ENCODE results near the gene CSRNP2. TPM values are rescaled to one million over a fixed set of nuclear protein-coding genes. Genes with fewer than 3 reads are reported as not detected.

CSRNP2 gene
- total RNA-seq, 2 experiments from 2014 or later = 13.4 to 13.7 TPM

DNA sequence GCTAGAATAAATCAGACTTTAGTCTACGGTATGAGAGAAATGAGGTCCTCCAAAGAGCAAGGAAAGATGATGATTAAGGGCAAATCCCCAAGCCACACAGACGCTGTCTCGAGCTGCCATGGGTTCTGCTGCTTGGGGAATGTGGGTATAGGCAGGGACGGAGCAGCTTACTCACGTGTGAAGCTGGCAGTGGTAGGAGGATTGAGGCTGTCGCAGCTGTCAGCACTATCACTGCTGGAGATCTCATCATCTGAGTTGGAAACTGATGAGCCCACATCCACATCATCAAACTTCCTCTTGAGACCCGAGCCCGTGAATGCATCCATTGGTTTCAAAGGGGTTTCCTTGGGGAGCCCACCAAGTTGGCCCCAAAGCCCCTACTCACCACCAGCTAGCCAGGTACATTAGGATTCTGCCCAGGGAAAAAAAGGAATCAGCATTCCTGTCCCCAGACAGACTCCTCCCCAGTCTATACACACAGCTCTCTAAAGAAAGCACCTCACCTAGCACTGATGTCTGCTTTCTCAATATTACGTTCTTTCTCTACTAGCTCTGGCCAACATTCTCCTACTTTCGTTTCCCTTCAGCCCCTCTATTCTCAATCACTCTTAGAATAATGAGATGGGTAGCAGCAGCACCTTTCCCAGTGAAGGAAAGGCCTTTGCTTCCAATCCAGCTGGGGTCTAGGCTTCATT is 7.0 kb downstream of the CSRNP2 start:
- POLR2A ChIA-PET = interaction anchor here (0.6 to 1.1 kb wide), 2 partner anchors 152 to 169 kb away, joined by 3 read pairs; a partner anchor contains a TSS
- Mint-ChIP-seq H3K27me3 (ENCODE audit: low read depth) (no peaks in the 10 kb centered on the region), H3K4me3 (no peak overlapping the region), H3K36me3 (ENCODE audit: low read depth) (peaks cover 17% of the 10 kb centered on the region), H3K27ac (no peak overlapping the region), H3K4me1 (ENCODE audit: low read depth) (peaks cover 16% of the 10 kb centered on the region), H3K9me3 (ENCODE audit: insufficient read depth) (no peaks in the 10 kb centered on the region)
- ATAC-seq = no peak
- CTCF ChIA-PET = interaction anchor here (1.0 to 1.7 kb wide), 4 partner anchors 14 to 311 kb away, joined by 3 to 7 read pairs (median 3); no protein-coding TSS in a partner anchor
- no peak for DNase-seq

DNA sequence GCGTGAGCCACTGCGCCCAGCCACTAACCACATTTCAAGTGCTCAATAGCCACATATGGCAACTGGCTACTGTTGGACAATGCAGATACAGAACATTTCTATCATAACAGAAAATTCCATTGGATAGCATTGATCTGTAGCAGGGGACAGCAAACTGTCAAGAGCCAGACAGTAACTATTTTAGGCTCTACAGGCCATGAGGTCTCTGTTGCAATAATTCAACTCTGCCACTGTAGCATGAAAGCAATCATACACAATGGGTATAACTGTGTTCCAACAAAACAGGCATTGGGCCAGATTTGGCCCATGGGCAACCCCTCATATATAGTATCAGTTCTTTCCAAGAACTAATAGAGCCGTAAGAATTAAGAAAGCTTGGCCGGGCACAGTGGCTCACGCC is 8.0 kb downstream of the CSRNP2 start:
- ChIA-PET CTCF (interaction anchor here (1.0 to 1.7 kb wide), 2 partner anchors 266 to 310 kb away, joined by 3 to 7 read pairs; no protein-coding TSS in a partner anchor), POLR2A (interaction anchor here (1.1 to 2.5 kb wide), 2 partner anchors 8 to 170 kb away, joined by 3 to 11 read pairs; partner anchors contain the start of gene CSRNP2)
- no peak for ATAC-seq
- Mint-ChIP-seq H3K9me3 (ENCODE audit: insufficient read depth) (no peaks in the 10 kb centered on the region), H3K27ac (no peak overlapping the region), H3K4me3 (no peak overlapping the region), H3K36me3 (ENCODE audit: low read depth) (peaks cover 14% of the 10 kb centered on the region), H3K27me3 (ENCODE audit: low read depth) (no peaks in the 10 kb centered on the region), H3K4me1 (ENCODE audit: low read depth) (peaks cover 16% of the 10 kb centered on the region)
- DNase-seq = no peak

DNA sequence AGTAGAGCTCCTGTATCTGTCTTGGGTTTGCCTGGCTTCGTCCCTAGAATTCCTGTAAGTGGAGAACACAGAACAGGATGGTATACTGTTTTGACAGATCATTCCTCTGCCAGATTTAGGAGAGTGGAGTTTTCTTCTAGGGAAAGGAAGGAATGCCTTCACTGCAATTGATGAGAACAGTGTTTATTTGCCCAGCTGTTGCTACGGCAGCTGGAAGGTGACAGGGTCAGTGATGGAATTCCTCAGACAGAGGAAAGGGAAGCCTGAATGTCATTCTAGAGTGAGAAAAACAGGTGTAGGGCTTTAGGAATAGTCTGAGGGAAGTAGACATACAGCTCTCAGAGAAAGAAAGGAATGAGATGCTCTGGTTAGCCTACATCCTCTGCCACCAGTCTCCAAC is 11.7 kb downstream of the CSRNP2 start:
- Mint-ChIP-seq H3K4me1 (ENCODE audit: low read depth) (peaks cover 12% of the 10 kb centered on the region), H3K4me3 (no peak overlapping the region), H3K27ac (no peak overlapping the region), H3K9me3 (ENCODE audit: insufficient read depth) (no peaks in the 10 kb centered on the region), H3K27me3 (ENCODE audit: low read depth) (no peaks in the 10 kb centered on the region), H3K36me3 (ENCODE audit: low read depth) (peaks cover 20% of the 10 kb centered on the region)
- DNase-seq = no peak
- CTCF ChIA-PET = interaction anchor here (0.5 kb wide), 1 partner anchor 293 kb away, joined by 4 read pairs; no protein-coding TSS in a partner anchor
- POLR2A ChIA-PET = interaction anchor here (0.6 to 1.4 kb wide), 2 partner anchors 11 to 472 kb away, joined by 3 to 7 read pairs; partner anchors contain the start of gene CSRNP2
- ATAC-seq = no peak

DNA sequence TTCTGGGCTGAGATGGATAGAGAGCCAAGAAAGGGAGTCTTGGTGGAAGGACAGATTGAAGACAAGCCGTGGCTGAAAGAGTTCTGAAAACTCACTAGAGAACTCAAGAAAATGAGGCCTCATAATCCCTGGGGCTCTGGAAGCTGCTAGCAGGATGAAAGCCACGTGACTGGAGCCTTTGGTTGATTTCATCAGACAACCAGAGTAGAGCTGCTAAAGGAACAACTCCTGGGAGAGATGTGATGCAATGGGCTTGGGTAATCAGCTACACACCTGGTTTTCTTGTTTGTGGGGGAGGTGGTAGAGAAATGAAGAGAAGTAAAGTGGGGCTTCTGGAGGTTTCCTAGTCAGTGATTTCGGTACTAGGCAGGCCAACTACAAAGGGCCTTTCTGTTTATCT is 13.4 kb downstream of the CSRNP2 start:
- no peak overlapping the region for H3K27ac Mint-ChIP-seq
- no peaks in the 10 kb centered on the region for H3K27me3 Mint-ChIP-seq (ENCODE audit: low read depth)
- ATAC-seq (no peak), DNase-seq (no peak)
- H3K4me3 Mint-ChIP-seq = no peak overlapping the region
- no peaks in the 10 kb centered on the region for H3K4me1 Mint-ChIP-seq (ENCODE audit: low read depth)
- ChIA-PET CTCF (no interaction called here), POLR2A (interaction anchor here (0.8 to 1.5 kb wide), 2 partner anchors 10 to 13 kb away, joined by 3 read pairs; partner anchors contain the start of gene CSRNP2)
- H3K36me3 Mint-ChIP-seq (ENCODE audit: low read depth) = peaks cover 21% of the 10 kb centered on the region
- no peaks in the 10 kb centered on the region for H3K9me3 Mint-ChIP-seq (ENCODE audit: insufficient read depth)

DNA sequence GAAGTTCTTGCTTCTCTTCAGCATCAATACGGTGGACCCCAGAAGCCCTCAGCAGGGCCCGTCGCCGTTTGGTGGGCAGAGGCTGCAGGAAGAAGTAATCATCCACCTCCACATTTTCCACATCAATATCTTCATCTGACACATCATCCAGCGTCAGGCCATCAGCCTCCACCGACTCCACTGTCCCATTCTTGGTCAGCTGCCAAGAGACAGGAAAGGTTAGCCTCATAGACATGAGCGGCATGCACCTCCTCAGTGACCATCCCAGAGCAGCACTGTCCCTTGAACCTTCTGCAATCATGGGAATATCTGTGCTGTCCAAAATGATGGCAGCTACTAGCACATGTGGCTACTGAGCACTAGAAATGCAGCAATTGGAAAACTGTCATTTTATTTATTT is 15.6 kb downstream of the CSRNP2 start:
- ChIA-PET CTCF (no interaction called here), POLR2A (no interaction called here)
- Mint-ChIP-seq H3K9me3 (ENCODE audit: insufficient read depth) (no peaks in the 10 kb centered on the region), H3K27me3 (ENCODE audit: low read depth) (no peaks in the 10 kb centered on the region), H3K4me3 (no peak overlapping the region), H3K4me1 (ENCODE audit: low read depth) (no peaks in the 10 kb centered on the region), H3K36me3 (ENCODE audit: low read depth) (peaks cover 25% of the 10 kb centered on the region), H3K27ac (no peak overlapping the region)
- DNase-seq (no peak), ATAC-seq (no peak)

GRCh38 chr12:51067229-51067628 is 16.2 kb downstream of the CSRNP2 start:
- H3K4me1 Mint-ChIP-seq (ENCODE audit: low read depth) = no peaks in the 10 kb centered on the region
- no peak overlapping the region for H3K27ac Mint-ChIP-seq
- peaks cover 28% of the 10 kb centered on the region for H3K36me3 Mint-ChIP-seq (ENCODE audit: low read depth)
- H3K4me3 Mint-ChIP-seq = no peak overlapping the region
- ATAC-seq = no peak
- H3K9me3 Mint-ChIP-seq (ENCODE audit: insufficient read depth) = no peaks in the 10 kb centered on the region
- no peaks in the 10 kb centered on the region for H3K27me3 Mint-ChIP-seq (ENCODE audit: low read depth)
- POLR2A ChIA-PET = no interaction called here
- CTCF ChIA-PET = no interaction called here
- no peak for DNase-seq

GRCh38 chr12:51065530-51065929 is 17.9 kb downstream of the CSRNP2 start:
- no peak overlapping the region for H3K4me3 Mint-ChIP-seq
- POLR2A ChIA-PET = no interaction called here
- DNase-seq = no peak
- H3K27me3 Mint-ChIP-seq (ENCODE audit: low read depth) = no peaks in the 10 kb centered on the region
- H3K27ac Mint-ChIP-seq = no peak overlapping the region
- no peaks in the 10 kb centered on the region for H3K9me3 Mint-ChIP-seq (ENCODE audit: insufficient read depth)
- CTCF ChIA-PET = interaction anchor here (1.0 kb wide), 1 partner anchor 14 kb away, joined by 3 read pairs; no protein-coding TSS in a partner anchor
- ATAC-seq = no peak
- peaks cover 37% of the 10 kb centered on the region for H3K36me3 Mint-ChIP-seq (ENCODE audit: low read depth)
- no peaks in the 10 kb centered on the region for H3K4me1 Mint-ChIP-seq (ENCODE audit: low read depth)

- DNase-seq = no peak
- ATAC-seq = no peak
- Mint-ChIP-seq H3K27me3 (ENCODE audit: low read depth) (no peaks in the 10 kb centered on the region), H3K27ac (no peak overlapping the region), H3K9me3 (ENCODE audit: insufficient read depth) (no peaks in the 10 kb centered on the region), H3K36me3 (ENCODE audit: low read depth) (peaks cover 56% of the 10 kb centered on the region), H3K4me1 (ENCODE audit: low read depth) (no peaks in the 10 kb centered on the region), H3K4me3 (no peak overlapping the region)
- ChIA-PET POLR2A (interaction anchor here (1.2 kb wide), 1 partner anchor 14 kb away, joined by 3 read pairs; no protein-coding TSS in a partner anchor), CTCF (interaction anchor here (0.9 to 1.3 kb wide), 3 partner anchors 16 to 278 kb away, joined by 3 to 4 read pairs (median 3); no protein-coding TSS in a partner anchor)
Observed at GRCh38 chr12:51062631-51063397, 20.6 kb downstream of the CSRNP2 start.

DNA sequence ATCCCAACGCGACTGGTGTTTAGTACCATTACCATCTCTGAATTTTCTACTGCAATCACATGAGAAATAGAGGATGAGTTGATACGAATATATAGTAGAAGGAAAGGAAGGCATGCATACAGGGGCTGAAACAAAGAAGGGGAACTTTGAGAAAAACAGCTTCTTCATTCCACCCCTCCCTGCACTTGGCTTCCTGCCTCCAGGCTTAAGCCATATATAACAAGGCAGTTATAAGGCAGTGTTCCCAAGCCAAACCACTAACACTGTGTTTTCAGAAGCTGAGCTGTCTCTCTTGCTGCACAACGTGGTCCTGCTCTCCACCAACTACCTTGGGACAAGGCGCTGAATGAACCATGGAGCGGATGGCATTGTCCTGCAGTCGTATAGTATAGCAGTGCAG is 24.3 kb downstream of the CSRNP2 start:
- H3K36me3 Mint-ChIP-seq (ENCODE audit: low read depth) = peaks cover 66% of the 10 kb centered on the region
- no peak overlapping the region for H3K4me3 Mint-ChIP-seq
- ATAC-seq = no peak
- POLR2A ChIA-PET = interaction anchor here (0.5 kb wide), 1 partner anchor 242 kb away, joined by 3 read pairs; no protein-coding TSS in a partner anchor
- no peaks in the 10 kb centered on the region for H3K27me3 Mint-ChIP-seq (ENCODE audit: low read depth)
- H3K27ac Mint-ChIP-seq = peak overlapping the region; percentile 28
- no peaks in the 10 kb centered on the region for H3K9me3 Mint-ChIP-seq (ENCODE audit: insufficient read depth)
- H3K4me1 Mint-ChIP-seq (ENCODE audit: low read depth) = peaks cover 2% of the 10 kb centered on the region
- CTCF ChIA-PET = interaction anchor here (0.7 kb wide), 1 partner anchor 187 kb away, joined by 3 read pairs; no protein-coding TSS in a partner anchor
- DNase-seq = no peak

GRCh38 chr12:51056242-51056641 is 27.2 kb downstream of the CSRNP2 start:
- DNase-seq (no peak), ATAC-seq (no peak)
- peaks cover 65% of the 10 kb centered on the region for H3K36me3 Mint-ChIP-seq (ENCODE audit: low read depth)
- ChIA-PET POLR2A (interaction anchor here (0.6 to 0.8 kb wide), 3 partner anchors 11 to 70 kb away, joined by 3 to 4 read pairs (median 4); no protein-coding TSS in a partner anchor), CTCF (interaction anchor here (1.0 kb wide), 1 partner anchor 142 kb away, joined by 3 read pairs; no protein-coding TSS in a partner anchor)
- H3K27me3 Mint-ChIP-seq (ENCODE audit: low read depth) = no peaks in the 10 kb centered on the region
- no peak overlapping the region for H3K4me3 Mint-ChIP-seq
- peaks cover 7% of the 10 kb centered on the region for H3K4me1 Mint-ChIP-seq (ENCODE audit: low read depth)
- no peak overlapping the region for H3K27ac Mint-ChIP-seq
- H3K9me3 Mint-ChIP-seq (ENCODE audit: insufficient read depth) = no peaks in the 10 kb centered on the region

GRCh38 chr12:51055060-51055459 is 28.3 kb downstream of the CSRNP2 start:
- no peak for ATAC-seq
- Mint-ChIP-seq H3K27ac (no peak overlapping the region), H3K9me3 (ENCODE audit: insufficient read depth) (no peaks in the 10 kb centered on the region), H3K36me3 (ENCODE audit: low read depth) (peaks cover 62% of the 10 kb centered on the region), H3K4me1 (ENCODE audit: low read depth) (peaks cover 9% of the 10 kb centered on the region), H3K27me3 (ENCODE audit: low read depth) (no peaks in the 10 kb centered on the region), H3K4me3 (no peak overlapping the region)
- ChIA-PET POLR2A (interaction anchor here (1.5 kb wide), 1 partner anchor 27 kb away, joined by 4 read pairs; no protein-coding TSS in a partner anchor), CTCF (no interaction called here)
- no peak for DNase-seq
